DOHH2 (cell line): ENCODE measurements around the gene PLCG2.

Experiments used
- EZH2phosphoT487 ChIP-seq: fragments of 200-600 bp; sonication (generic); IDR thresholded peaks from 2 replicates; pipeline ENCODE4 v1.6.1; 2017; ENCODE audit warnings: borderline replicate concordance, mild to moderate bottlenecking, antibody characterized with exemption, low read length, moderate library complexity, mixed read lengths
- TF ChIP-seq, protein P1 (sequence below): fragments of 200-600 bp; sonication (generic); IDR thresholded peaks from one replicate; pipeline ENCODE4 v1.5.1; 2014; ENCODE audit warnings: antibody characterized with exemption, mild to moderate bottlenecking, low read depth, low read length; ENCODE audit not compliant: poor library complexity, severe bottlenecking

DNA sequence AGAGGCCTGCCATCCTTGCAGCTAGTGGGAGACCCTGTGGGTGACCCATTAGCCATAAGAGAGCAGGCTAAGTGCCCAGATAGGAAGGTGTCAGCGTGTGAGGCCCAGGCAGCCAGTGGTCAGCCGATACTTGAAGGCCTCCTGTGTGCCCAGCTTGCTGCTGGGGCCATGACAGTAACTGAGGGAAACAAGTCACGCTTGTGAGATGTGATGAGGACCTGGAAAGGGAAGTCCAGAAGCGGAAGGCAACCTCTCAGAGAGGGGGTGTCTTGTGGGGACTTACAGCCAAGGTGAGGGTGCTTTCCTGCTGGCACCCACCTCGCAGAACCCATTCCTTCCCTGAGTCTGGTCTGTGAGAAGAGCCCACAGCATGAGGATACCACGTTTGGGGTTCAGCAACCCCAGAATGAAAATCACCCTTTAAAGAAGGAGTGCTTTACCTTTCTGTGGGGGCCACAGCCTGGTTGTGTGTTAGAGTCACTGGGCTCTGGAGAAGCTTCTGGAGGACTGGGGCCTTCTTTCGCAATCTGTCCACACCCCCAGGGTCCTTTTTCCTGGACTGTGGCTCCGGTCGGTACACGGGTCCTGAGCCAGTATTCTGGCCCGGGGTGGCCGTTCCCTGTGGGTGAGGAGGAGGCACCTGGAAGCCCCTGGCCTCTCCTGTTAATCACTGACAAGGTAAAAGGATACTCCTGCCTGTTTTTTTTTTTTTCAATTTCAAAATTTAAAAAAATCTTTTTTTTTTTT lies 53.9 kb downstream of the PLCG2 start:
- TF ChIP-seq, protein P1, sequence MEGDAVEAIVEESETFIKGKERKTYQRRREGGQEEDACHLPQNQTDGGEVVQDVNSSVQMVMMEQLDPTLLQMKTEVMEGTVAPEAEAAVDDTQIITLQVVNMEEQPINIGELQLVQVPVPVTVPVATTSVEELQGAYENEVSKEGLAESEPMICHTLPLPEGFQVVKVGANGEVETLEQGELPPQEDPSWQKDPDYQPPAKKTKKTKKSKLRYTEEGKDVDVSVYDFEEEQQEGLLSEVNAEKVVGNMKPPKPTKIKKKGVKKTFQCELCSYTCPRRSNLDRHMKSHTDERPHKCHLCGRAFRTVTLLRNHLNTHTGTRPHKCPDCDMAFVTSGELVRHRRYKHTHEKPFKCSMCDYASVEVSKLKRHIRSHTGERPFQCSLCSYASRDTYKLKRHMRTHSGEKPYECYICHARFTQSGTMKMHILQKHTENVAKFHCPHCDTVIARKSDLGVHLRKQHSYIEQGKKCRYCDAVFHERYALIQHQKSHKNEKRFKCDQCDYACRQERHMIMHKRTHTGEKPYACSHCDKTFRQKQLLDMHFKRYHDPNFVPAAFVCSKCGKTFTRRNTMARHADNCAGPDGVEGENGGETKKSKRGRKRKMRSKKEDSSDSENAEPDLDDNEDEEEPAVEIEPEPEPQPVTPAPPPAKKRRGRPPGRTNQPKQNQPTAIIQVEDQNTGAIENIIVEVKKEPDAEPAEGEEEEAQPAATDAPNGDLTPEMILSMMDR = no peak
- no peak for TF ChIP-seq EZH2phosphoT487
